Measurements from ENCODE around the gene PFKM. TPM values are rescaled to one million over a fixed set of nuclear protein-coding genes. Genes with fewer than 3 reads are reported as not detected.

The PFKM gene
- total and polyA plus RNA-seq, 2 of the 4 experiments (the other 2 are of a cell fraction): 56.7 to 82.6 TPM

DNA sequence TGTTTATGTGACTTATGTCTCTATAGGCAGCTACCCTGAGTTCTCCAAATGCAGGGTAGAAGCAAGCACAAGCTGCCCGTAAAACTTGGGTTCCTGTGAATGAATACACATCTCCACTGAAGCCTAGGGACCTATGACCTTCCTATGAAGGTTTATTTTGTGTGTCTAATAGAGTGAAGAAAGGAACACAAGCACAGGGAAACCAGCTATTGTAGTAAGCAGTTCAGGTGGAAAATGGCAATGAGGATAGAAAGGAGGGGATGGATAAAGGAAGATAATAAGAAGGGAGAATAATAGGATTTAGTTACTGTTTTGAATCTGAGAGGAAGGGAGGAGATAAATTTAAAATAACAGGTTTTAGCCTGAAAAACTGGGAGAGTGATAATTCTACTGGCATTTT is 2.4 kb downstream of the PFKM start:
- no peak overlapping the region for H3K4ac ChIP-seq (ENCODE audit: low read depth, low read length)
- no peak overlapping the region for H4K5ac ChIP-seq (ENCODE audit: low read depth, low read length)
- no peak overlapping the region for H3K27ac ChIP-seq (ENCODE audit: insufficient read depth, low read length)
- TF ChIP-seq, protein P1, sequence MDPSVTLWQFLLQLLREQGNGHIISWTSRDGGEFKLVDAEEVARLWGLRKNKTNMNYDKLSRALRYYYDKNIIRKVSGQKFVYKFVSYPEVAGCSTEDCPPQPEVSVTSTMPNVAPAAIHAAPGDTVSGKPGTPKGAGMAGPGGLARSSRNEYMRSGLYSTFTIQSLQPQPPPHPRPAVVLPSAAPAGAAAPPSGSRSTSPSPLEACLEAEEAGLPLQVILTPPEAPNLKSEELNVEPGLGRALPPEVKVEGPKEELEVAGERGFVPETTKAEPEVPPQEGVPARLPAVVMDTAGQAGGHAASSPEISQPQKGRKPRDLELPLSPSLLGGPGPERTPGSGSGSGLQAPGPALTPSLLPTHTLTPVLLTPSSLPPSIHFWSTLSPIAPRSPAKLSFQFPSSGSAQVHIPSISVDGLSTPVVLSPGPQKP (IDR thresholded peaks at IDR 0.05; ENCODE audit: borderline replicate concordance, low read depth, low read length): no peak
- no peak overlapping the region for H2BK20ac ChIP-seq (ENCODE audit: low read depth, low read length)
- BruUV-seq (replicated peaks): no TSS peak
- H2BK5ac ChIP-seq (ENCODE audit: low read depth, low read length, poor library complexity, severe bottlenecking): no peak overlapping the region
- peaks cover 5% of the 10 kb centered on the region; the same call in 1 of the 2 replicates for H4K20me1 ChIP-seq (ENCODE audit: insufficient read depth, low read length)
- H3K4me3 ChIP-seq (ENCODE audit: insufficient read depth, low read depth, low read length): no peak overlapping the region
- H3K56ac ChIP-seq (ENCODE audit: extremely low read depth, insufficient read depth, low read length): no peak overlapping the region
- no peak overlapping the region for H2AK5ac ChIP-seq (ENCODE audit: low read depth, low read length)
- H3K4me1 ChIP-seq (ENCODE audit: control insufficient read depth, insufficient read depth, low read length): no peaks in the 10 kb centered on the region
- no peak overlapping the region for H2BK120ac ChIP-seq (ENCODE audit: low read depth, low read length)
- dilution Hi-C loops (cut with HindIII; ENCODE audit: low sequenced_read_pairs, unreplicated experiment): no loop called here
- 0 out of 2 replicates have a peak, but pooled peaks cover under 1% of the 10 kb centered on the region for H3K27me3 ChIP-seq (ENCODE audit: control insufficient read depth, insufficient read depth, low read length)
- intact Hi-C loops (cut with micrococcal nuclease): no loop called here
- no peak overlapping the region for H3K4me2 ChIP-seq (ENCODE audit: low read depth, low read length)
- H4K8ac ChIP-seq (ENCODE audit: low read depth in 2 of 2, low read length in 2 of 2): no peak overlapping the region
- peaks cover 3% of the 10 kb centered on the region; the same call in 1 of the 2 replicates for H3K36me3 ChIP-seq (ENCODE audit: control insufficient read depth, insufficient read depth, low read length)
- ChIA-PET CTCF (no interaction called here), POLR2A (ENCODE audit: unreplicated experiment) (no interaction called here)
- H3K18ac ChIP-seq (ENCODE audit: low read depth, low read length): no peak overlapping the region
- no peak overlapping the region for H3K14ac ChIP-seq (replicated peaks; ENCODE audit: low read depth, low read length)
- no peak overlapping the region for H2BK15ac ChIP-seq (ENCODE audit: low read depth, low read length)
- H3K9me3 ChIP-seq (ENCODE audit: control insufficient read depth, insufficient read depth, low read length): no peaks in the 10 kb centered on the region
- H3K9ac ChIP-seq (ENCODE audit: low read depth, low read length): no peak overlapping the region
- H3K23ac ChIP-seq (ENCODE audit: low read depth, low read length): no peak overlapping the region
- no CpG with 5 or more reads among the region's 1 CpG for WGBS, 2 experiments (ENCODE audit: extremely low coverage in 2 of 2, insufficient read length in 1 of 2)
- ATAC-seq (ENCODE audit: low read depth): no peak
- no peak for DNase-seq
- peaks cover 14% of the 10 kb centered on the region for H3K9me1 ChIP-seq (ENCODE audit: insufficient read depth, low read length)
- in situ Hi-C loops (cut with MboI; ENCODE audit: low sequenced_read_pairs): no loop called here
- no peak overlapping the region for H2AK9ac ChIP-seq (replicated peaks; ENCODE audit: low read depth, low read length, poor library complexity)
- no peak overlapping the region for H2AFZ ChIP-seq (replicated peaks; ENCODE audit: low read length, poor library complexity)
- H3K79me1 ChIP-seq (ENCODE audit: low read depth in 1 of 2, low read length in 2 of 2): peaks cover 24 to 34% of the 10 kb centered on the region in 2 experiments
- no peak overlapping the region for H4K91ac ChIP-seq (ENCODE audit: insufficient read depth, low read depth, low read length)
